HG03095 (cell line): ENCODE results near the gene SLC17A9.

Source experiments
- ATAC-seq: cut with Tn5 transposase; IDR thresholded peaks from one replicate; pipeline ENCODE4 v1.9.1; 2021; ENCODE audit warnings: moderate library complexity; ENCODE audit not compliant: unreplicated experiment

SLC17A9 gene

GRCh38 chr20:62999580-62999979 is 47.1 kb downstream of the SLC17A9 start:
- ATAC-seq = no peak

DNA sequence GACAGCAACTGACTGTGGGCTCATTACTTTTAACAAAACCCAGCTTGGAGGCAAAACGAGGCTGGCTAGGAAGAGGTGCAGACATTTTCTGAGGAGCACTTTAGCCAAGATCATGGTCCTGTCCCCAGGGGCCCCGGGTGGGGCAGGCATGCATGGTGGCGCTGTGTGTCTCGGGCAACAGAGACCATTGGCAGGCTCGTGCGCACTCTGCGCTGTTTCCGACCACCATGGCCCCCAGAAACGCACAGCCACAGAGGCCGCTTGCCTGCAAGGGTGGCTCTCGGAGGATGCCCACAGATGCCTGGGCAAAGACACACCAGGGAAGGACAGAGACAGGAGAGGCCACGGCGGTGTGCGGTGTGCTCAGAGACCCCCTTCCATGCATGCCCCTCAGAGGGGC is 47.5 kb downstream of the SLC17A9 start:
- no peak for ATAC-seq

- no peak for ATAC-seq
These were observed 48.4 kb downstream of the SLC17A9 start for GRCh38 chr20:63000958-63001357.

DNA sequence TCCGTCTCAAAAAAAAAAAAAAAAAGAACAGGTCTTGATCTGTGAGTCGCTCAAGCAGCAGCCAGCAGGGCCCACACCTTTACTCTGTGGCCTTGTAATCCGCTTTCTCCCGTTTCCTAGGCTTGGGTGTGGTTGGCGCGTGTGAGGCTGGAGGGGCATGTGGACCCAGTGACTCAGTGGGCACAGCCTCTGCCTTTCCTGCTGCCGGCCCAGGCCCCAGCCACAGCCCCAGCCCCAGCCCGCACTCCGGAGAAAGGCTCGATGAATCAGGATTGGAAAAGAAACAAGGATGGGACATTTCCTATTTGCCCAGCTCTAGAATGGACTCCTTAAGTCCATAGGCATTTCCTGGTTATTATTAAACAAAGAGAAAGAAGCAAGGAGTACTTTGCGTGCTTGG is 50.0 kb downstream of the SLC17A9 start:
- ATAC-seq = no peak

- no peak for ATAC-seq
These were observed 51.0 kb downstream of the SLC17A9 start for GRCh38 chr20:63003546-63003945.

- ATAC-seq = no peak
These were observed 52.3 kb downstream of the SLC17A9 start for GRCh38 chr20:63004607-63005364.

DNA sequence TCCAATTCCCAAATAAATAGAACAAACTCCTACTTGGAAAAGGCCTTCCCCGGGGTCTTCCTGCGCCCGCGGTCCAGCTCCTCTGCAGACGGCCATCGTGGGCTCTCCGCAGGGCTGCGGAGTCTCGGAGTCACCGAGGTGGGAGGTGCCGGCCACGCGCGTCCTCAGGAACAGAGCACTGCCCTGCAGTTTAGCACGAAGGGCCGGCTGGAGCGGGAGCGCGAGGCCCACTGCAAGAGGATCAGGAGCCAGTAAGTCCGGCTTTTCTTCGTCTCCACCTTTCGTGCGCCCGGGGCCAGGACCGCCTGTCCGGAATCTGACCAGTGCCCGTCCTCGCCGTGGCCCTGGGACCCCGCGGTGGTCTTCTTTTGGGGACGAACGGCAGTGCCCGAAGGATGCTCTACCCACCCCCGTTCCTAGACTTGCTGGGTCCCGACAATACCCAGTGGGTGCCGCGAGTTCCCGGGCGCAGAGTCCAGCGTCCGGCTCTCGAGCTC is 52.9 kb downstream of the SLC17A9 start:
- ATAC-seq = no peak

DNA sequence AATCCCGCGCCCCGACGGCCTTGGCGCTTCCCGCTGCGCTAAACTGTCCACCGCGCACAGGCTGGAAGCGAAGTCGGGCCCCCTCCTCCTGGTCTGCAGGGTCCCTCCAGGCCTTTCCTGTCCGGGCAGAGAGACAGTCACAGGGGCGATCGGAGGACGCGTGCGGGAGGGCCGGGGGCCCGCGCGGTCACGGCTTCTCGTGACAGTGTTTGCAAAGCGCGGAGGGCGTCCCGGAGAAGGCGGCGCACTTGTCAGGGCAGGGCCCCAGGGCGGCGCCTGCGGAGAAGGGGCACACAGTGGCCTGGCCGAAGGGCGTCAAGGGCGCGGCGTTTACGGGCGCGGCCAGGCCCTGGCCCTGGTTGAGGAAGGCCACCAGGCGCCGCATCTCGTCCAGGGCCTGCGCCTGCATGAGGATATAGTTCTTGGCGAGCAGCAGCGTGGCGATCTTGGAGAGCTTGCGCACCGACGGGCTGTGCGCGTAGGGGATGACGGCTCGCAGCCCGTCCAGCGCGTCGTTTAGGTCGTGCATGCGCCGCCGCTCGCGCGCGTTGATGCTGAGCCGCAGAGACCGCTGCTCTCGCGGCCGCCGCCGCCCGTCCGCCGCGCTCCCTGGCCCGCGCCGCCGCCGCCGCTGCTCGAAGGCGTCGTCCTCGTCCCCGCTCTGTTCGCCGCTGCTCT is 53.5 kb downstream of the SLC17A9 start:
- no peak for ATAC-seq

GRCh38 chr20:63006540-63007359 is 54.2 kb downstream of the SLC17A9 start, which contains the start of gene BHLHE23:
Gene BHLHE23, minus strand, starts transcription at chr20:63006964. Its CDS starts 190 bp downstream, at chr20:63006774.
- ATAC-seq = no peak

DNA sequence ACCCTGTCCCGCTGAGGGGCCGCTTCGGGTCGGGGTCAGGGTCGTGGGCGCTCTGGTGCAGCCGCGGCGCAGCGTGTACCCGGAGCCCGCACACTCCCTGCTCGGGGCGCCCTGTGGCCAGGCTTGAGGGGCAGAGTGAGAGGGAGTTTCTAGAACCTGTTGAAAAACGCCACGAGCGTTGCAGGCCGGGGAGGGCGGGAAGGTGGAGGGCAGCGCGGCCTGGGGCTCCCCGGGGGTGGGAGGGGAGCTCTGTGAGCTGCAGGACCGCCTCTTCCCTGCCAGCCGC is 54.8 kb downstream of the SLC17A9 start:
- no peak for ATAC-seq

DNA sequence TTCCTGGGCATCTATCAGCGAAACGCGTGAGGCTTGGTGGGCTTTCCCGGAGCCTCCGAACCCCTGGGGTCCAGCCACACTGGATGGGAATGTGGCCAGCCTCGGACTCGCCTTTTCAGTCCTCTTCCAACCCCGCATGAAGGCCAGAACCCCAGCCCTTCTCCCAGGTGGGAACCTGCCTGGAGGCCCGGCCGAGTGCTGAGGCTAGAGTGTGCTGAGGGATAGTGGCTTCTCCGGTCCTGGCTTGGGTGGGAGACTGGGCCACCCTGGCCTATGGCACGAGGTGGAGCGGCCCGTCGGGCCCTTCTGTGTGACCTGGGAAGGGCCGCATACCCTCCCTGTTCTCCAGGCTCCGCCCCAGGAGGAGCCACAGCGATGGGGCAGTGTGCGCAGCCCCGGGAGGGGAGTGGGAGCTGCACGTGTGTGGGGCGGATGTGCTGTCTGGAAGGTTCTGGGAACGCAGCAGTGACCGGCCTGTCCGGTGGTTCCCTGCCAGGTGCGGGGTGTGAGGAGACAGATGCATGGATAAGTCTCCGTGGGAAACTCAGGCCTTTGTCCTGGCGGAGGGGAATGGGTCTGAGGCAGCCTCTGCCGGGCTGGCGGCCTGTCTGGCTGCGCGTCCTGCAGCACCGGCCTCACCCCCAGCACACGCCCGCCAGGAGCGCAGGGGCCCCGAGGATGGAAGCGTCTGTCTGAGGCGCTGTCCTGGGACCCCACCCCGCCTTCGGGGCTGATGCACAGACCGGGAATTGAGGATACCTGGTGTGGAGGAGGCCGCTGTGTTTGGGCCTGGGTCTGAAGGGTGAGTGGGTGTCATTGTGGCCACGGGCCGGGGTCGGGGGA is 55.4 kb downstream of the SLC17A9 start:
- ATAC-seq = no peak

- no peak for ATAC-seq
These were observed 56.1 kb downstream of the SLC17A9 start for GRCh38 chr20:63008541-63009044.

GRCh38 chr20:63009045-63009961 is 56.8 kb downstream of the SLC17A9 start:
- peak; percentile 44 for ATAC-seq

- ATAC-seq = peak; percentile 54
These were observed 57.7 kb downstream of the SLC17A9 start for GRCh38 chr20:63009988-63010769.

- no peak for ATAC-seq
These were observed 59.3 kb downstream of the SLC17A9 start for GRCh38 chr20:63011798-63012197.

DNA sequence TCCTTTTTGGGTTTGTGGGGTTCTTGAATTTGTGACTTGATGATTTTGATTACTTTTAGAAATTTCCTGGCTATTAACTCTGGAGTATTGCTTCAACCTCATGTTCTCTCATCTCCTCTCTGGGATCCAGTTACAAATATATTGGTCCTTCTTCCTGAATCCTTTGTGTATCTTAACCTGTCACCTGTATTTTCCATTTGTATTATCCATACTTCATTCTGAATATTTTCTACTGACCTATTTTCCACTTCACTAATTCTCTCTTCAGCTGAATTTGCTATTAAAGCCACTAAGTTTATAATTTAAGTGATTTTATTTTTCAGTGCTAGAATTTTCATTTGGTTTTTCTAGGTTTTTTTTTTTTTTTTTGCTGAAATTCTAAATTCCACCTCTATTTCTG is 60.7 kb downstream of the SLC17A9 start:
- no peak for ATAC-seq

- ATAC-seq = no peak
These were observed 61.8 kb downstream of the SLC17A9 start for GRCh38 chr20:63014287-63014686.

- ATAC-seq = no peak
These were observed 62.2 kb downstream of the SLC17A9 start for GRCh38 chr20:63014710-63015109.
